Caco-2 (cell line): Measurements from ENCODE around the gene COA6. TPM values are rescaled to one million over a fixed set of nuclear protein-coding genes. Genes with fewer than 3 reads are reported as not detected.

Experiments used
- BruUV-seq: library from RNA; stranded (reverse); fragments of 400-500 nt; replicated peaks from 2 replicates; lab custom pipeline; 2021; lab: Mats Ljungman, UMichigan
- CTCF ChIA-PET: fragments of 300-600 bp; sonication (Branson Sonifier 250); formaldehyde crosslinking; loops from one replicate; lab custom pipeline; 2022; ENCODE audit warnings: antibody characterized with exemption; lab: Charles Lee
- POLR2A ChIA-PET: fragments of 300-600 bp; sonication (Branson Sonifier 250); formaldehyde crosslinking; loops from one replicate; lab custom pipeline; 2022; ENCODE audit warnings: antibody characterized with exemption; lab: Charles Lee
- DNase-seq, 2 experiments: peaks; one replicate each; pipeline versions ENCODE4 v3.0.0 to v3.0.0-alpha.2; 2020 to 2022
- H3K27me3 ChIP-seq: replicated peaks from 2 replicates; pipeline ENCODE4 v1.6.0; 2011; ENCODE audit warnings: low read length; ENCODE audit not compliant: control insufficient read depth, insufficient read depth
- H3K36me3 ChIP-seq: 2 replicates; pipeline ENCODE4 v1.5.1; 2011; ENCODE audit warnings: low read length; ENCODE audit not compliant: control insufficient read depth, insufficient read depth
- H3K4me1 ChIP-seq: fragments of 250-450 bp; sonication (Bioruptor Pico); 2 replicates; pipeline ENCODE4 v1.5.1; 2020; ENCODE audit warnings: mild to moderate bottlenecking
- H3K4me3 ChIP-seq: 2 replicates; pipeline ENCODE4 v1.5.1; 2011; ENCODE audit warnings: low read depth, mild to moderate bottlenecking, control low read depth, low read length
- H3K9me3 ChIP-seq: fragments of 250-450 bp; sonication (Bioruptor Pico); 2 replicates; pipeline ENCODE4 v1.5.1; 2020; ENCODE audit warnings: mild to moderate bottlenecking, moderate library complexity
- H3K27ac Mint-ChIP-seq: one replicate; pipeline ENCODE4 v1.8.0; 2022; ENCODE audit warnings: mixed read lengths; ENCODE audit not compliant: unreplicated experiment
- H3K27me3 Mint-ChIP-seq: one replicate; pipeline ENCODE4 v1.8.0; 2022; ENCODE audit warnings: mixed read lengths; ENCODE audit not compliant: insufficient read depth, unreplicated experiment
- H3K36me3 Mint-ChIP-seq: one replicate; pipeline ENCODE4 v1.8.0; 2022; ENCODE audit warnings: mild to moderate bottlenecking, mixed read lengths; ENCODE audit not compliant: insufficient read depth, unreplicated experiment
- H3K4me1 Mint-ChIP-seq: one replicate; pipeline ENCODE4 v1.8.0; 2022; ENCODE audit warnings: low read depth, mixed read lengths; ENCODE audit not compliant: unreplicated experiment
- H3K4me3 Mint-ChIP-seq: one replicate; pipeline ENCODE4 v1.8.0; 2022; ENCODE audit warnings: mild to moderate bottlenecking, moderate library complexity, mixed read lengths; ENCODE audit not compliant: unreplicated experiment
- H3K9me3 Mint-ChIP-seq: one replicate; pipeline ENCODE4 v1.8.0; 2022; ENCODE audit warnings: mixed read lengths; ENCODE audit not compliant: unreplicated experiment
- intact Hi-C: fragments of 100-400 bp; cut with micrococcal nuclease; formaldehyde crosslinking; loops from one replicate; pipeline ENCODE4 v1.10.0; 2022; ENCODE audit not compliant: unreplicated experiment
- total RNA-seq: library from RNA; stranded (reverse); gene quantifications from 2 replicates; pipeline ENCODE4 v1.2.3, GENCODE V29; 2022
- TF ChIP-seq, protein P1 (sequence below), 2 experiments: fragments of 200-600 bp in 1 of 2; IDR thresholded peaks; 1 replicate in 1 of 2; 2 replicates in 1 of 2; pipeline versions ENCODE4 v1.5.1 to v1.8.0; 2011 to 2022; ENCODE audit warnings: antibody characterized with exemption in 1 of 2, control low read depth in 1 of 2, inconsistent platforms in 1 of 2, low read depth in 1 of 2, low read length in 1 of 2, mild to moderate bottlenecking in 1 of 2, moderate library complexity in 1 of 2; ENCODE audit not compliant: insufficient read depth in 1 of 2, severe bottlenecking in 1 of 2, unreplicated experiment in 1 of 2

Gene COA6
- total RNA-seq, 1 experiment from 2014 or later = 41.0 TPM

DNA sequence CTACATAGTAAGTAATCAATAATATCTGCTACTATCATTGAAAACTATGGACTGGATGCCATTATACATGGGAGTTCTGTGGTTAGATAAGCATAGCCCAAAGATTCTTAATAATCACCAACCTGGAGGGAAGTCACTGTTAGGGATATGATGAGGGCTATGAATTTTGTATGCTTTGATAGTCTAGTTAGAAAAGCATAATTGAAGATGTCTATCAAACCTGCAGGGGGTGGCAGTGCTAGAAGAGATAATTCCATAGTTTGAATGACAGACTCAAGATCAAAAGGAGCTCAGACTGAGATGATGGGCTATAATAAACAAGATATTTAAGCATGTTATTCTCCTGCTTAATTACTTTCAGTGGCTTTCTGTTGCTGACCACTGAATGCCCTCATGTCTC is 15.4 kb upstream of the COA6 start:
- Histone ChIP-seq H3K36me3 (no peaks in the 10 kb centered on the region), H3K27me3 (no peaks in the 10 kb centered on the region), H3K4me3 (peak overlapping the region; percentile 11; the same call in 1 of the 2 replicates), H3K4me1 (peaks cover 3% of the 10 kb centered on the region; the same call in 1 of the 2 replicates), H3K9me3 (no peaks in the 10 kb centered on the region)
- Mint-ChIP-seq H3K4me3 (peak overlapping the region; percentile 77), H3K27ac (no peak overlapping the region), H3K27me3 (peaks cover 5% of the 10 kb centered on the region), H3K4me1 (no peaks in the 10 kb centered on the region), H3K36me3 (no peaks in the 10 kb centered on the region), H3K9me3 (no peaks in the 10 kb centered on the region)
- CTCF ChIA-PET = no interaction called here
- BruUV-seq = no TSS peak
- POLR2A ChIA-PET = interaction anchor here (2.7 kb wide), 1 partner anchor 15 kb away, joined by 15 read pairs; the partner anchor contains the start of gene COA6
- intact Hi-C loops = loop anchor here (2.0 kb wide), 1 partner anchor 15 kb away; the partner anchor contains the start of gene COA6
- no peak for DNase-seq
- TF ChIP-seq, protein P1, sequence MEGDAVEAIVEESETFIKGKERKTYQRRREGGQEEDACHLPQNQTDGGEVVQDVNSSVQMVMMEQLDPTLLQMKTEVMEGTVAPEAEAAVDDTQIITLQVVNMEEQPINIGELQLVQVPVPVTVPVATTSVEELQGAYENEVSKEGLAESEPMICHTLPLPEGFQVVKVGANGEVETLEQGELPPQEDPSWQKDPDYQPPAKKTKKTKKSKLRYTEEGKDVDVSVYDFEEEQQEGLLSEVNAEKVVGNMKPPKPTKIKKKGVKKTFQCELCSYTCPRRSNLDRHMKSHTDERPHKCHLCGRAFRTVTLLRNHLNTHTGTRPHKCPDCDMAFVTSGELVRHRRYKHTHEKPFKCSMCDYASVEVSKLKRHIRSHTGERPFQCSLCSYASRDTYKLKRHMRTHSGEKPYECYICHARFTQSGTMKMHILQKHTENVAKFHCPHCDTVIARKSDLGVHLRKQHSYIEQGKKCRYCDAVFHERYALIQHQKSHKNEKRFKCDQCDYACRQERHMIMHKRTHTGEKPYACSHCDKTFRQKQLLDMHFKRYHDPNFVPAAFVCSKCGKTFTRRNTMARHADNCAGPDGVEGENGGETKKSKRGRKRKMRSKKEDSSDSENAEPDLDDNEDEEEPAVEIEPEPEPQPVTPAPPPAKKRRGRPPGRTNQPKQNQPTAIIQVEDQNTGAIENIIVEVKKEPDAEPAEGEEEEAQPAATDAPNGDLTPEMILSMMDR (IDR thresholded peaks at IDR 0.05; ENCODE audit: insufficient read depth in 1 of 2, low read depth in 1 of 2, low read length in 1 of 2, severe bottlenecking in 1 of 2, unreplicated experiment in 1 of 2) = no peak

DNA sequence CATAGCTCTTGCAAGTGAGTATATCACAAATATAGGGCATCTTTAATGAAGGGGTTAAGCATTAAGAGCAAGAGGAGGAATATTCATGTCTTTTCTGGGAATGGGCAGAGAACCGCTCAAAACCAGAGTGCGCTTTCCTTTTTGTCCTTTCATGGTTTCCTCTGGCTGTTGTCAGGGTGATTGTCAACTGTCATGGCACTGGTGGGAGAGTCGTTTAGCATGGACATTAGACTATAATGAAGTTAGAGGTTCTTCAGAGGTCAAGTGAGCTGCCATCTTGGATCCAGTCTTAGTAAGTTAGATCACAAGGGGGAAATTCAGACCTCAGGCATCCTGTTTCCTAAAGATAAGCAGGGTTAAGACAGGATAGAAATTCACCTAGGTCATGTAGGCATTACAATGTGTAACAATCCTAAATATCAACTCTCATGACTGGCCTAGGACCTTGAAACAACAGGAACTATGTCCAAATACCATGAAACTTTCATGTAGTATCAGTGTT is 12.1 kb upstream of the COA6 start:
- H3K36me3 Mint-ChIP-seq = no peaks in the 10 kb centered on the region
- TF ChIP-seq, protein P1 (IDR thresholded peaks at IDR 0.05; ENCODE audit: insufficient read depth in 1 of 2, low read depth in 1 of 2, low read length in 1 of 2, severe bottlenecking in 1 of 2, unreplicated experiment in 1 of 2) = no peak
- H3K27me3 Mint-ChIP-seq = no peaks in the 10 kb centered on the region
- Histone ChIP-seq H3K36me3 (no peaks in the 10 kb centered on the region), H3K4me1 (peaks cover 3% of the 10 kb centered on the region; the same call in 1 of the 2 replicates), H3K9me3 (no peaks in the 10 kb centered on the region), H3K4me3 (no peak overlapping the region), H3K27me3 (no peaks in the 10 kb centered on the region)
- CTCF ChIA-PET = no interaction called here
- no peaks in the 10 kb centered on the region for H3K4me1 Mint-ChIP-seq
- intact Hi-C loops = no loop called here
- H3K9me3 Mint-ChIP-seq = no peaks in the 10 kb centered on the region
- no peak overlapping the region for H3K4me3 Mint-ChIP-seq
- POLR2A ChIA-PET = no interaction called here
- DNase-seq = no peak
- no TSS peak for BruUV-seq
- H3K27ac Mint-ChIP-seq = no peak overlapping the region

DNA sequence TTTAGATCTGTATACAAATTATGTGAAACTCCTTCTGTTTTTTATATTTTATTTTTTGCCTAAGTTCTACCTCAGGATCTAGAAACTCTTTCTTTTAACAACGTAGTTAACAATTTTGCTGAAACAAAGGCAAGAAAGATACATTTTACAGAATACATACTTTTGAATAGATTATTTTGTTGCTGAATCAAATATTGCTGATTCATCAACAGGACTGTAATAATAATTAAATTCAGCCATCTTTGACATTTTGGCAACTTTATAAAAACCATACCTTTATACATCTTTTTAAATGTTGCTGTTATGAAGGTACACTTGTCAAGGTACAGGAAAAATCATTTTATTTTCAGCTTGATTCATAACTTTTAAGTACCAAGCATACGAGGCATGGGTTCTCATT is 10.7 kb upstream of the COA6 start:
- Histone ChIP-seq H3K4me3 (no peak overlapping the region), H3K27me3 (no peaks in the 10 kb centered on the region), H3K36me3 (no peaks in the 10 kb centered on the region), H3K9me3 (no peaks in the 10 kb centered on the region), H3K4me1 (0 out of 2 replicates have a peak, but pooled peaks cover 2% of the 10 kb centered on the region)
- Mint-ChIP-seq H3K4me3 (no peak overlapping the region), H3K27me3 (no peaks in the 10 kb centered on the region), H3K27ac (no peak overlapping the region), H3K36me3 (no peaks in the 10 kb centered on the region), H3K4me1 (no peaks in the 10 kb centered on the region), H3K9me3 (no peaks in the 10 kb centered on the region)
- ChIA-PET POLR2A (no interaction called here), CTCF (no interaction called here)
- no TSS peak for BruUV-seq
- intact Hi-C loops = no loop called here
- DNase-seq = no peak
- TF ChIP-seq, protein P1 (IDR thresholded peaks at IDR 0.05; ENCODE audit: insufficient read depth in 1 of 2, low read depth in 1 of 2, low read length in 1 of 2, severe bottlenecking in 1 of 2, unreplicated experiment in 1 of 2) = no peak
